ENCODE results near the gene JAKMIP1.

Gene JAKMIP1

DNA sequence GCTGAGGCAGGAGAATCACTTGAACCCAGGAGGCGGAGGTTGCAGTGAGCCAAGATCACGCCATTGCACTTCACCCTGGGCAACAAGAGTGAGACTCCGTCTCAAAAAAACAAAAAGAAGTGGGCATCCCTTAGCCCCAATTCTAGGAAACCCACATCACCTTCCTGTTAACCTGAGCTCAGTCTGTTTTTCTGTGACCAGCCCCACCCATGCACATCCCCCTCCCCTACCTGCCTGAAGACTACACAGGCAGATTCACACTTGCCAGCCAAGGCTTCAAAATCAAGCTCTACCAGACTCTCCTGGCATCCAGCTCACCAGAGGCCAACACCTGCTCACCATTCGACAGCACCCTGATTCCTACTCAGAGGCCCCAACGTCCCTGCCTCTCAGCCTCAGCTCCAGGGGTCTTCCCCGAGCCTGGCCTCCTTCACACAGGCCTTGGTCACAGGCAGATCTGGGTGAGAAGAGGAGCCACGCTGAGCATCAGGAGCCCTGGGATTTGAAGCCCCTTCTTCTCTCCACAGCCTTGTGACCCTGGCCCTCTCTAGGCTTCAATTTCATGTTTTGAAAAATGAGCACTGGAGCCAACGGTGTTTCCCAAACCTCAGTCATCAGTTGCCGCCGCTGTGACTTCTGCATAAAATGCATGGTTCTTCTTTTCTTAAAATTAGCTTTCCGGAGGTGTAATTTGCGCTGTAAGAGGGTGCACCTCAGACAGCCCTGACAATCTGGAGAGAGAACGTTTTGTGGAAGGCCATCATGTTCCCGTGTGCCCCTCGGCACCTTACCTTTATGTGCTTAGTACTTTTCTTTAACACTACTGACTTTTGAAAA is 47.3 kb downstream of the JAKMIP1 start:
- no peak for DNase-seq (ENCODE audit: extremely low read depth, low read depth)
- TF ChIP-seq, protein P1, sequence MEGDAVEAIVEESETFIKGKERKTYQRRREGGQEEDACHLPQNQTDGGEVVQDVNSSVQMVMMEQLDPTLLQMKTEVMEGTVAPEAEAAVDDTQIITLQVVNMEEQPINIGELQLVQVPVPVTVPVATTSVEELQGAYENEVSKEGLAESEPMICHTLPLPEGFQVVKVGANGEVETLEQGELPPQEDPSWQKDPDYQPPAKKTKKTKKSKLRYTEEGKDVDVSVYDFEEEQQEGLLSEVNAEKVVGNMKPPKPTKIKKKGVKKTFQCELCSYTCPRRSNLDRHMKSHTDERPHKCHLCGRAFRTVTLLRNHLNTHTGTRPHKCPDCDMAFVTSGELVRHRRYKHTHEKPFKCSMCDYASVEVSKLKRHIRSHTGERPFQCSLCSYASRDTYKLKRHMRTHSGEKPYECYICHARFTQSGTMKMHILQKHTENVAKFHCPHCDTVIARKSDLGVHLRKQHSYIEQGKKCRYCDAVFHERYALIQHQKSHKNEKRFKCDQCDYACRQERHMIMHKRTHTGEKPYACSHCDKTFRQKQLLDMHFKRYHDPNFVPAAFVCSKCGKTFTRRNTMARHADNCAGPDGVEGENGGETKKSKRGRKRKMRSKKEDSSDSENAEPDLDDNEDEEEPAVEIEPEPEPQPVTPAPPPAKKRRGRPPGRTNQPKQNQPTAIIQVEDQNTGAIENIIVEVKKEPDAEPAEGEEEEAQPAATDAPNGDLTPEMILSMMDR (IDR thresholded peaks at IDR 0.05; ENCODE audit: low read depth, low read length): no peak

DNA sequence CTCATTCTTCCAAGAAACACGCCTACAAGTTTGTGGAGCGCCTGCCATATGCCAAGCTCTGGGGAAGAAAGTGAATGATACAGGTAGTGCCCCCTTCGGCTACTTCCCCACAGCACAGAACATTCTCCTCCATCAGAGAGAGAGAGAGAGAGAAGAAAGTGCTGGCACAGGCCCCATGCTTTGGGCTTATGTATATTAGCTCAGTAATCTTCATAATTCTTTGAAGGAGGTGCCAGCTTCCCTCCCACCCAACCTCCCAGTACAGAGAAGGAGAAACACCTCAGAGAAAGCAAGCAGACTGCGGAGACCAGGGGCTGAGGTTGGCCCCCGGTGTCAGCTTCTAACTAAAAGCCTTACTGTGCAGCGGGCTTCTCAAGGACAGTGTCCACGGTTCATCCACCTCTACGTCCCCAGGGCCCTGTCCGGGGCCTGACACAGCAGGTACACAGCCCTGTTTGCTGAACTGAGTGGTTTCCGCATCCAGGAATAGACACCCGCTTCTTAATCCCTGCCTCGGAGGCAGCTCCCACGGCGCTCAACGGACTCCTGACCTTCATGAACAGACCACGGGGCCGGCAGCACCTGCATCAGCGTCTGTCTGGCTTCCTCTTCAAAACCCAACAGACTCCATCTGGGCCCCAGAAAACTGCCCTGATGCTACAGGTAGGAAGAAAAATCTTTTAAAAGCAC is 50.2 kb downstream of the JAKMIP1 start:
- no peak for DNase-seq (ENCODE audit: extremely low read depth, low read depth)
- TF ChIP-seq, protein P1 (IDR thresholded peaks at IDR 0.05; ENCODE audit: low read depth, low read length): no peak

DNA sequence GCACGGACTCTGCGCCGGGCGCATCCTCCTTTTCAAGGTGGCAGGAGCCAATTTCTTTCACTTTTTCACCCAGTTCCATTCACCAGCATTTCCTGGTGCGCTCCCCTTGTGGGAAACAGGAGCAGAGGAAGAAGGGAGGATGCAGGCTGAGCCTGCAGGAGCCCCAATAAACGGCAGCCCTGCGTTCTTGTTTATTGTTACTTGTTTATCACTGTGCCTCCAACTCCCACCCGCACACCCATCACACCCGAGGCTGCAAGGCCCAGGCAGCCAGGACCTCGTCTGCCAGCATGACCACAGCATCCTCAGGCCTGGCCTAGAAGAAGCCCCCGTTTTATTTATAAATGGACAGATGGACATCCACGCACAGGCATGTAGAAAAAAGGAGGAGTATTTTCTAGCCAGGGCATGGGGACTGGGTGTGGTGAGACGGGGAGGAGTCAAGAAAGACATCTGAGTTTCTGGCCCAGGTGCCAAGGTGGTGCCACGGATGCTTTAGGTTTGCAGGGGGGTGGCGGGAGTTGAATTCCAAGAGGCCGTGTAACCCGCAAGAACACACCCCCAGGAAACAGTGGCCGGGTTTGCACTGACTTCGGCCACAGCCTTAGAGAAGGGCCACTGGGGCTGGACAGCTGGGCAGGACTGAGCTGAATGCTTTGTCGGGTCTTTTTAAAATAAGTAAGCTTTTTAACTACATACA is 51.7 kb downstream of the JAKMIP1 start:
- TF ChIP-seq, protein P1 (IDR thresholded peaks at IDR 0.05; ENCODE audit: low read depth, low read length): no peak

DNA sequence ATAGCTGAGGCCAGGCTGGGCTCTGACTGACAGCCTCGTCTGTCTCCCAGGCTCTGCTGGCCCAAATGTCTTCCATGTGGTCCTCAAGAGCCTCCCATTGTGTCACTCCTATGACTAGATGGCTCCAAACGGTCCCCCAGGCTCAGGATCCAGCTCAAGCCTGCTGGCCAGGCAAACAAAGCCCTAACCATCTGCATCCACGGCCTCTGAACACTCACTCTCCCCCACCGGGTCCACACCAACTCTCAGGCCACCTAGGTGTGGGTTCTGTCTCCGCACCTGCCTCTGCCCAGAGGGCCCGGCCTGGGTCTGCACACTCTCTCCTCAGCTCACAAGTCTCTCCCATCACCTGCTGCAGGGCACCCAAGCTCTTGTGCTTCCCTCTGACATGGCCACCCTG is 52.9 kb downstream of the JAKMIP1 start:
- TF ChIP-seq, protein P1 (IDR thresholded peaks at IDR 0.05; ENCODE audit: low read depth, low read length): no peak

More for the DNA sequence above, 51.7 kb downstream of the JAKMIP1 start:
- no peak for DNase-seq (ENCODE audit: extremely low read depth, low read depth)

DNA sequence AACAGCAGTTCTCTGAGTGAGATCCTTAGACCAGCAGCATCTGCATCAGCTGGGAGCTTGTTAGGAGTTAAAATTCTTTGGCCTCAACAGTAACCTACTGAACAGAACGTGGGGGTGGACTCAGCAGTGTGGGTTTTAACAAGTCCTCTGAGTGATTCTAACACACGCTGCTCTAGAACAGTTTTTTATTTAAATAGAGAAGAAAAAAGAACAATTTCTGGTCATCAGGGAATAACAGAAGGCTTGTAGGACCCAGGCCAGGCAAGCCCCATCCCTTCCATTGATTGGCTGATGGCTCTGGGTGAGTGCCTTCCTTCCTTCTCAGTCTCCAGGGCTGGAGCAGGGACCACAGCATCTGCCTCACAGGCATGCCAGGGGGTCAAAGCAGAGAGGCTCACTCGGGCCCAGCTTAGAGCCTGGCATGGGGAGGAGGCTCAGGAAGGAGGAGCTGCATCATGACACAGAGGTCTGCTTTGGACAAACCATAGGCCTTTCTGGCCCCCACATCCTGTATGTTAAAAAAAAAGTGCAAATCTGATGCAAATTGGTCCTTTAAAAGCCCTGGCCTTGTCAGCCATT is 56.7 kb downstream of the JAKMIP1 start:
- DNase-seq (ENCODE audit: extremely low read depth, low read depth): no peak
- TF ChIP-seq, protein P1 (IDR thresholded peaks at IDR 0.05; ENCODE audit: low read depth, low read length): no peak

More for the DNA sequence above, 52.9 kb downstream of the JAKMIP1 start:
- DNase-seq (ENCODE audit: extremely low read depth, low read depth): no peak

DNA sequence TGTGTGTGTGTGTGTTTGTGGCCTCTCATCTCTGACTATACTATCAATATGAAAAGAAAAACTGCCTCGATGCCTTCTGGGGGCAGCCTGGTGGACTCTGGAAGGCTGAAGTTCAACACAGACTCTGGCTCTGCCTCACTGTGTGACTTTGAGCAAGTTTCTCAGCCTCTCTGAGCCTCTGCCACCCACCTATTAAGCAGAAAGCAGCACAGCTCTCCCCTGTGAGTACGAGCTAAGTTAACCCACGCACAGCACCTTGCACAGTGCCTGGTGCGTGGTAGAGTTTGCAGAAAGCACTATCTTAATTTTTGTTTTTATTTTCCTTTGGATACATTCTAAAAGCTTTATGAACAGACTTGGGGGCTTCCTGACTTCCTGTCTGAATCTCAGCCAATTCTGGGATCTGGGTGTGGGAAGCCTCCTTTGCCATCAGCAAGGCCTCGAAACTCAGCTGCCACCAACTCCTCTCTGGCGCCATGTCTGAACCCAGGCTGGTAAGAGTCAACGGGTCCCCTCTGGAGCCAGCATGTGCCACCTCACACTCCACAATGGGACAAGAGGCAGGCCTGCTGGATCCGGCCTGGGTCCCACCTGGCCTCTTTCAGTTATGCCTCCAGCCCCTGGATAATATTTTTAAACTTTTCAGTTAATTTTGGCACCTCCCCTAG is 57.3 kb downstream of the JAKMIP1 start:
- DNase-seq (ENCODE audit: extremely low read depth, low read depth): no peak
- TF ChIP-seq, protein P1 (IDR thresholded peaks at IDR 0.05; ENCODE audit: low read depth, low read length): no peak
